ENCODE results near the gene GMCL2.

The GMCL2 gene

GRCh38 chr5:178176791-178177190 is 10.4 kb downstream of the GMCL2 start:
- DNase-seq, result no peak

- DNase-seq, result no peak
Observed at GRCh38 chr5:178174456-178174855, 12.7 kb downstream of the GMCL2 start.

GRCh38 chr5:178170455-178170854 is 16.7 kb downstream of the GMCL2 start:
- no peak for DNase-seq

DNA sequence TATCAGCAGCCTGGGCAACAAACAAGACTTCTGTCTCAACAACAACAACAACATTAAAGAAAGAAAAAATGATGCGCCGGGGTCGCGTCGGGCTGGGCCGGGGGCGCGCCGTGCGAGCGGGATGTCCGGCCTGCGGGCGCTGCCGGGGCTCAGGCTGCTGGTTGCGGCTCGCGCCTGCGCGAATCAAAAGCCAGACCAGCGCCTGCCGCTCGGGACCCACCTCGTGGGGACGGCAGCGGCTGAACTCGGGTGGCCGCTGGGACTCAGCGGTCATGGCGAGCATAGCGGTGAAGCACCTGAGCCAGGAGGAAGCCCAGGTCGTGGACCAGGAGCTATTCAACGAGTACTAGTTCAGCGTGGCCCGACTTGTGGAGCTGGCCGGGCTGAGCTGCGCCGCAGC is 21.6 kb downstream of the GMCL2 start:
- DNase-seq, result no peak

DNA sequence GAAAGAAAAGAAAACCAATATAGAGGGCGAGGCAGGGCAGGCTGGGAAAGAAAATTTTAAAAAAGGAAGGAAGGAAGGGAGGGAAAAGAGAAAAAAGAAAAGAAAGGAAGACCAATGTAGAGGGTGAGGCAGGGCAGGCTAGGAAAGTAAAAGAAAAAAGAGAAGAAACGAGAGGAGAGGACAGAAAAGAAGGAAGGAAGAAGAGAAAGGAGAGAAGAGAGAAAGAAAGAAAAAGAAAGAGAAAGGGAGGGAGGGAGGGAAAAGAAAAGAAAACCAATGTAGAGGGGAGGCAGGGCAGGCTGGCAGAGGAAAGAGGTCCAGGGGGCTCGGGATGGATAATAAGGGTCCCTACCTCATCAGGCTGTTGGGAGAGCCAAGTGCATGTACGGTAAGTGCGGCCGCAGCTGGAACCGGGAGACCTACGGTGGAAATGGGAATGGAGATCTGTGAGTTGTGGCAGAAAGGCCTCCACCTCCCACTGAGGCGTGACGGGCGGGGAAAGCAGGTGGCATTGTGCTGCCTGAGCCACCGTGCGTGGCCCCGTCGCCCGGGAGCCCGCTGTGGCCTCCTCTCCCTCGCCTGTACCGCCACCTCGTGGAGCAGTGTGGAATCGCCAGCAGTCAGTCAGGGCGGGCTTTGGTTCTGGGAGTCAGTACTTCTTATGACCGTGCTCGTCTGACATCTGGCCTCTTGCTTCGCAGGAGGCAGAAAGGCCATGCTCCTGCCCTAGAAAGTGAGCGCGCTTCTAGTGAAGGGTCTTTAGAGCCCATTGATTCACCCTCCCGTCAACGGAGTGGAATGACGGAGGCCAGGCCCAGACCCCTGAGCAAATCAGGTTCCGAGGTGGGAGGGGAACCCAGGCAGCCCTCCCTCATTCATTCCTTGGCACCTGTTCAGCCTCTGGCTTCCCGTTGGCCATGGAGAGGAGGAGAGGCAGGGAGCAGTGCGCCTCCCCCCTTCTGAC is 23.1 kb downstream of the GMCL2 start:
- DNase-seq, result peak; percentile 82

GRCh38 chr5:178162481-178162880 is 24.7 kb downstream of the GMCL2 start:
- DNase-seq, result no peak

DNA sequence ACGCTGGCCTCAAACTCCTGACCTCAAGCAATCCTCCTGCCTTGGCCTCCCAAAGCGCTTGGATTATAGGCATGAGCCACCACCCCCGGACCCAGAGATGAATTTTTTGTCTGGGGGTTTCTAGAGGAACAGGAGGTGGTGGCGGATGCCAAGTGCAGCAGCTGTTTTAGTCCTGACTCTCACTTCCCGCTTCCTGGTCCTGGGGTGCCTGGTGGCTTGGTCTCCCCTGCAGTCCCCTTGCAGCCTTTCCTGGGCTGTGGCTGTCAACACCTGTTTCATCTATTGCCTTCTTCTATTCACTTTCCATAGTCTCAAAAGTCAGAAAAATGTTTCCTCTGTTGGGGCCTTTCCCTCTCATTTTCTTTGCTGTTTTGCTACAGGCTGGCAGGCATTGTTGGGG is 27.0 kb downstream of the GMCL2 start:
- DNase-seq, result no peak

- DNase-seq, result no peak
Observed at GRCh38 chr5:178155065-178155464, 32.1 kb downstream of the GMCL2 start.

DNA sequence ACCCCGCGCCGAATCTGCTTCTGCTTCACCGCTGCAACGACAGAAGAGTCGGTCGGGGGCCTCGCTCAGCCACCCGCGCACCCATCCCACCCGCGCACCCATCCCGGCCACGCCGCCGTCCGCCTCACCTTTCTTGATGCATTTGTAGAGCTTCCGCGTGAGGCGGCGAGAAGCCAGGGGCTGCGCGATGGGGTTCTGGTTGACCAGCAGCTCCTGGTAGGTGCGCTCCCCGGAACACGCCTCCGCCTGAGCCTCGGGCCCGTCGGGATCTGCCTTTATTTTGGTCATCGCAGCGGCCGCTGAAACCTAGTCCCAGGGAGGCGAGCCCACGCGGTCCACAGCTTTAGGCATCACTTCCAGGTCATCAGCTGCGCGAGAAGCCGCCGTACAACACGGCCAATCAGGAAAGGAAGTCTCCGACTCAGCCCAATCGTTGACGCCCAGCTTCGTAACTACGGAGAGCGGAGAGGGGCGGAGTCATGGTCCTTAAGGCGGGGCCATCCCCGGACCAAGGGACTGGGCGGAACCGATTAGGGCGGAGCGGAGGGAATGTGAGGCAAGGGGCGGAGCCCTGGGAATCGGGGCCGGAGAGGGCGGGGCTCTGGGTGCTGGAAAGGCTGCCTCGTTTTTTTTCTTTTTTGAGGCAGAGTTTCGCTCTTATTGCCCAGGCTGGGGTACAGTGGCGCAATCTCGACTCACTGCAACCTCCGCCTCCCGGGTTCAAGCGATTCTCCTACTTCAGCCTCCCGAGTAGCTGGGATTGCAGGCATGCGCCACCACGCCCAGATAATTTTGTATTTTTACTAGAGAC is 33.4 kb downstream of the GMCL2 start, which contains the start of gene NHP2:
TSS of gene NHP2 (minus strand) at position 356 of the 811 bp plus-strand sequence. CDS start at position 288, 68 bp downstream.
- peak; percentile 97 for DNase-seq

- no peak for DNase-seq
Observed at GRCh38 chr5:178152491-178153444, 34.4 kb downstream of the GMCL2 start.

- no peak for DNase-seq
Observed at GRCh38 chr5:178150977-178151734, 36.0 kb downstream of the GMCL2 start.

- DNase-seq, result no peak
Observed at GRCh38 chr5:178149199-178149932, 37.8 kb downstream of the GMCL2 start.

DNA sequence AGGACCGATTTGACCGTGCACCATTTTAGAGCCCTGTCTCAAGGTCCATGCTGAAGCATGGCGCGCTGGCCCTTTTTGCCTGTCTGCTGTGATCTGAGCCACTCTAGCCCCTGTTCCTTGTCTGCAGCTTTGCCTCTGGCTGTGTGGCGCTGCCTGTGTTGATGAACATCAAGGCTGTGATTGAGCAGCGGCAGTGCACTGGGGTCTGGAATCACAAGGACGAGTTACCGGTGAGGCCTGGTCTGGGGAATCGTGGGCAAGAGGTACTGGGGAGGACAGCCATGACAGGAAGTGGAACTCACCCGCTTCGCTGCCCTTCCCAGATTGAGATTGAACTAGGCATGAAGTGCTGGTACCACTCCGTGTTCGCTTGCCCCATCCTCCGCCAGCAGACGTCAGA is 39.8 kb downstream of the GMCL2 start:
- no peak for DNase-seq

DNA sequence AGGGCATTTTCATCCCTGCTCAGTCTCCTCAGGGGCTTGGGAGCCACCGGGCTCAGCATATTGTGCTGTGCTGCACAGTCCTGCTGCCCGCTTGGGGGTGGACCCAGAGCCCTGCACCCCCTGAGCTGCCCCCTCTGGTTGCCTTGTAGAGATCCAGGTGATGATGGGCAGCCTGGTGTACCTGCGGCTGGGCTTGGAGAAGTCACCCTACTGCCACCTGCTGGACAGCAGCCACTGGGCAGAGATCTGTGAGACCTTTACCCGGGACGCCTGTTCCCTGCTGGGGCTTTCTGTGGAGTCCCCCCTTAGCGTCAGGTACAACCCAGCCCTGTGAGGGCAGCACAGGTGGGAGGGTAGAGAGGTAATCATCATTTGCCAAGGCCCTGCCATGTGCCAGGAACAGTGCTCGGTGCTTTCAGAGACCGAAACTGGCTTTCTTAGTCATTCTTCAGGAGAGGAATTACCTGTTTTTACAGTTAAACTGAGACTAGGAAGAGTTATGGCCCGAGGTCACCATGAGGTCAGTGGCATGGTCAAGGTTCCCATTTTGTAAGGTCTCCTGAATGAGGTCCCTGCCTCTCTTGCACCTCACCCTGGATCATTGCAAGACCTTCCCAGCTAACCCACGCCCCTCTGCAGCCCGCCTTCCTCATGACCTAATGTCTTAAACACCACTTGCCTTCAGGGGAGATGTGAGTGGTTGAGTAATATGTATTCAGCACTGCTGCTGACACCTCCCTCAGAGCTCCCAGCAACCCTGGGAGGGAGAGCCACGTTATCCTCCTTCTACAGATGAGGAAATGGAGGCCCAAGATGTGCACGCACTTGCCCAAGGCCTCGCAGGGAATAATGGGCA is 41.0 kb downstream of the GMCL2 start:
- DNase-seq, result peak; percentile 32

DNA sequence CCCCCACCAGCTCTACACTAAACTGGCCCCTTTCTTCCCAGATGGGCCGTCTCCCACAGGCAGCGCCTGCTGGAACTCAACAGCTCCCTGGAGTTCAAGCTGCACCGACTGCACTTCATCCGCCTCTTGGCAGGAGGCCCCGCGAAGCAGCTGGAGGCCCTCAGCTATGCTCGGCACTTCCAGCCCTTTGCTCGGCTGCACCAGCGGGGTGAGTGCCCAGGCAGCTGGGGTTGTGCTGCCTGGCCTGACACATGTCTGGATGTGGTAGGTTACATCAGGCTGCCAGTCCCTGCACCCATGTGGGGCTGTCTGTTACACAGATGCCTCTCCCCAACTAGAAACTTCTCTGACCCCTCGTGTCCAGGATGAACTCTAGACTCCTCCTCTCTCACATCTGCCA is 43.3 kb downstream of the GMCL2 start:
- DNase-seq, result no peak

DNA sequence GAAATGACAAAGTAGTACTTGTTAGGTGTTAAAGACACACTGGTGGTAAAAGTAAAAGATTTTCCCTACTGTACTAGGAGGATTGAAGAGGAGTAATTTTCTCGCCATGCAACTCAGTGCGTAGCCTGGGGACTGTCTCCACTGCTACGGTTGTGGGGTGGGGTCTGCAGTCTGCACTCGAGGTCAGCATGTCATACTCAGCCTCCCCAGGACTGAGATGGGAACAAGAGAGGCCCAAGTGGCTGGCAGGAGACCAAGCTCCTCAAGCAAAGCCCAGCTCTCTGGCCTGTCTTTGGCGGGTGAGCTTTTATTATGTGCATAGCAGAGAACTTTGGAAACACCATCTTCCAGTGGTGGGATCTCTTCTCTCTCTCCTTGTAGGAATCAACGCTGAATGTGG is 43.9 kb downstream of the GMCL2 start:
- DNase-seq, result no peak

DNA sequence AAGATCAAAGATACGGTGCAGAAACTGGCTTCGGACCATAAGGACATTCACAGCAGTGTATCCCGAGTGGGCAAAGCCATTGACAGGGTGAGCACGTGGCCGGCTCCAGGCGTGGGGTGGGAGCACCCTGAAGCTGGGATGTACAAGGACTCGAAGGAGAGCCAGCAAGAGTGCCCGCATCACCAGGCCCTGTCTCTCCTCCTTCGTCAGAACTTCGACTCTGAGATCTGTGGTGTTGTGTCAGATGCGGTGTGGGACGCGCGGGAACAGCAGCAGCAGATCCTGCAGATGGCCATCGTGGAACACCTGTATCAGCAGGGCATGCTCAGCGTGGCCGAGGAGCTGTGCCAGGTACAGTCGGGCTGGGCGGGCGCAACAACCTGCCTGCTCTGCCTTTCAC is 44.5 kb downstream of the GMCL2 start:
- DNase-seq, result no peak

- DNase-seq, result no peak
Observed at GRCh38 chr5:178141550-178141949, 45.6 kb downstream of the GMCL2 start.

GRCh38 chr5:178137991-178138390 is 49.2 kb downstream of the GMCL2 start:
- DNase-seq, result no peak

DNA sequence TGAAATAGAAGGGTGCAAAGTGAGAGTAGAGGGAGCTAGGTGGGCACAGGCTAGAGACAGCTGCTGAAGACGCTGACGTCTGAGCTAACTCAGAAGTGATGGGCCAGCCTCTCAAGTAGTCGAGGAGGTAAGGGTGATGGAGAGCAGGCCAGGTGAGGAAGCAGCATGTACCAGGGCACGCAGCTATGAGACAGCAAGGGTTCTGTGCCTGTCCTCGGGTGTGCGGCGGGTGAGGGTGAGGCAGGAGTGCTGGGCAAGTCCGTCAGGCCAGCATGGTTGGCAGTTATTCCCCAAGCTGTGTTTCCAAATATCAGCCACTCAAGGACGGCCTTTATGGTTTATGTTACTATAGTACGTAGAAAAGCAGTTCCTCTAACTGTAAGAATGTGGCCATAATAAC is 50.2 kb downstream of the GMCL2 start:
- no peak for DNase-seq

All from NCI-H748 treated with DMSO at 0.1 percent for 48 hours (cell line).